ENCODE measurements around the gene METTL16.
"Not testable (repeated sequence)": the region's sequence is repeated elsewhere in the genome, so short reads cannot be mapped to it uniquely, and the experiment has no call there.

Gene METTL16

DNA sequence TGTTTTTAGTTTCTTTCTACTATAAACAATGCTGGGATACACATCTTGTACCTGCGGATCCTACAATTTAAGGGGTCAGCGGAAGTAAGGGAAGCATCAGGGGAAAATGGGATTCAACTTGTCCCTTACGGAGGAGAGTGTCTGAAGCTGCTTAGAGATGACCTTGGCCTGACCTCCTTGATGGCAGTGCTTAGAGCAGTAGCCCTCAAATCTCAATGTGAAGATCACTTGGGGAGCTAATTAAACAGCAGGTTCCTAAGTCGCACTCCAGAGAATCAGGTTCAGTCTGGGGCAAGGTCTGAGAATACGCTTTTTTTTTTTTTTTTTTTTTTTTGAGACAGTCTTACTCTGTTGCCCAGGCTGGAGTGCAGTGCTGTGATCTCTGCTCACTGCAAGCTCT lies 9.6 kb upstream of the METTL16 start:
- TF ChIP-seq ZNF274 (IDR thresholded peaks at IDR 0.05; ENCODE audit: low read depth, low read length), result no peak

GRCh38 chr17:2517539-2517938 lies 5.9 kb upstream of the METTL16 start:
- H3K4me3 ChIP-seq (ENCODE audit: low read length), result no peak overlapping the region
- no peak for TF ChIP-seq ZNF274 (IDR thresholded peaks at IDR 0.05; ENCODE audit: low read depth, low read length)

More for the DNA sequence above, 9.6 kb upstream of the METTL16 start:
- H3K4me3 ChIP-seq (ENCODE audit: low read length), result no peak overlapping the region

DNA sequence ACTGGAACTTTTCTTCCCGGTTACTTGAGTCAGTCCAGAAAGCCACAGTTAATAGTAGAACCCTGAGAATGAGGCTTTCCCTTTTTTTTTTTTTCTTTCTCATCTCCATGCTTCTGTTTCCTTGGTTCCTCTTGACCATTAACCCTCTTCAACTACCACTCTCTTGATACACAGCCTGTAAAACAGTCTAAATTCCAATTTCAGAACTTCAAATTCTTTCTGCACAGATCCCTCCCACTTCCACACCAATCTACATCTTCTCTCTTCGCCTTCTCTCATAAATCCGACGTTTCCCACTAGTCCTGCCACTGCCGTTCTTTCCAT lies 588 bp downstream of the METTL16 start:
- peak overlapping the region; percentile 98 for H3K4me3 ChIP-seq (ENCODE audit: low read length)

DNA sequence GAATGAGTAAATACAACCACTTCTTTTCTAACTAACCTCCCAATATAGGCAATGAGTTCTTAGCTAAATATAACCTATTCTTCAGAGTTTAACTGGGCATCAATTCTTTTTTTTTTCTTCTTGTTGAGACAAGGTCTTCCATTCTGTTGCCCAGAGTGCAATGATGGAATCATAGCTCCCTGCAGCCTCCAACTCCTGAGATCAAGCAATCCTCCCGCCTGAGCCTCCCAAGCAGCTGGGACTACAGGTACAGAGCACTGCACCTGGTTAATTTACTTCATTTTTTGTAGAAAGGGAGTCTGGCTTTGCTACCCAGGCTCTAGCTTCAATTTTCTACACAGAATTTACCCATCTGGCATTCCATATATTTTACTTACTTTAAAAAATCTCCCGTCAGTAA lies 1.1 kb downstream of the METTL16 start:
- H3K4me3 ChIP-seq (ENCODE audit: low read length), result peak overlapping the region; percentile 98
- TF ChIP-seq ZNF274 (IDR thresholded peaks at IDR 0.05; ENCODE audit: low read depth, low read length), result no peak

More for the DNA sequence above, 588 bp downstream of the METTL16 start:
- no peak for TF ChIP-seq ZNF274 (IDR thresholded peaks at IDR 0.05; ENCODE audit: low read depth, low read length)

DNA sequence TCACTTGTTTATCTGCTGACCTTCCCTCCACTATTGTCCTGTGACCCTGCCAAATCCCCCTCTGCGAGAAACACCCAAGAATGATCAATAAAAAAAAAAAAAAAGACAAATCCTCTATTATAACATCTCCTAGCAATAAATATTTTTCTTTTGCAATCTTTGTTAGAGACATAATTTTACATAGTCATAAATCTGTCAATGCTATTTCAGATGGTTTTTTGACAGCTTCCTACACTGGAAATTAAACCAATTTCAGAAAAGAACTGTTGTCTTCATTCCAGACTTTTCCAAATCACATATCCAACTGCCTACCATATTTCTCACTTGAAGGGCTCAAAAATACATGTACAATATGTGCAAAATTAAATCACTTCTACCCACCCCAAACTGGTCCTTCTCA lies 3.7 kb downstream of the METTL16 start:
- no peak for TF ChIP-seq ZNF274 (IDR thresholded peaks at IDR 0.05; ENCODE audit: low read depth, low read length)
- no peak overlapping the region for H3K4me3 ChIP-seq (ENCODE audit: low read length)

GRCh38 chr17:2507015-2507414 lies 4.7 kb downstream of the METTL16 start:
- not testable (repeated sequence) for H3K4me3 ChIP-seq (ENCODE audit: low read length)

- H3K4me3 ChIP-seq (ENCODE audit: low read length), result no peak overlapping the region
- no peak for TF ChIP-seq ZNF274 (IDR thresholded peaks at IDR 0.05; ENCODE audit: low read depth, low read length)
Measured at GRCh38 chr17:2503627-2504026, 8.1 kb downstream of the METTL16 start.

DNA sequence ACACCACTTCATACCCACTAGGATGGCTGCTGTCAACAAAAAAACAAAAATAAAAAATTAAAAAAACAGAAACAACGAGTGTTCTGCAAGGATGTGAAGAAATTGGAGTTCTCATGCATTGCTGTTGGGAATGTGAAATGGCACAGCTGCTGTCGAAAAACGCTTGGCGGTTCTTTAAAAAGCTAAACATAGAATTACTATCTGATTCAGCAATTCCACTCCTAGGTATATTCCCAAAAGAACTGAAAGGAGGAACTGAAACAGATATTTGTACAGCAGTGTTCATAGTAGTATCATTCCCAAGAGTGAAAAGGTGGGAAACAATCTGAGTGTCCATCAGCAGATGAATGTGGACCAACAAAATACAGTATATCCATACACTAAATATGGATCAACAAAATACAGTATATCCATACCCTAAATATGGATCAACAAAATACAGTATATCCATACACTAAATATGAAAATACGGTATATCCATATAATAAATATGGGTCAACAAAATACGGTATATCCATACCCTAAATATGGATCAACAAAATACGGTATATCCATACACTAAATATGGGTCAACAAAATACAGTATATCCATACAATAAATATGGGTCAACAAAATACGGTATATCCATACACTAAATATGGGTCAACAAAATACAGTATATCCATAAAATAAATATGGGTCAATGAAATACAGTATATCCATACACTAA lies 8.7 kb downstream of the METTL16 start:
- H3K4me3 ChIP-seq (ENCODE audit: low read length), result no peak overlapping the region
- TF ChIP-seq ZNF274 (IDR thresholded peaks at IDR 0.05; ENCODE audit: low read depth, low read length), result no peak

- no peak overlapping the region for H3K4me3 ChIP-seq (ENCODE audit: low read length)
- TF ChIP-seq ZNF274 (IDR thresholded peaks at IDR 0.05; ENCODE audit: low read depth, low read length), result no peak
Measured at GRCh38 chr17:2500446-2500845, 11.2 kb downstream of the METTL16 start.

GRCh38 chr17:2489286-2489685 lies 22.4 kb downstream of the METTL16 start:
- H3K4me3 ChIP-seq (ENCODE audit: low read length), result not testable (repeated sequence)

DNA sequence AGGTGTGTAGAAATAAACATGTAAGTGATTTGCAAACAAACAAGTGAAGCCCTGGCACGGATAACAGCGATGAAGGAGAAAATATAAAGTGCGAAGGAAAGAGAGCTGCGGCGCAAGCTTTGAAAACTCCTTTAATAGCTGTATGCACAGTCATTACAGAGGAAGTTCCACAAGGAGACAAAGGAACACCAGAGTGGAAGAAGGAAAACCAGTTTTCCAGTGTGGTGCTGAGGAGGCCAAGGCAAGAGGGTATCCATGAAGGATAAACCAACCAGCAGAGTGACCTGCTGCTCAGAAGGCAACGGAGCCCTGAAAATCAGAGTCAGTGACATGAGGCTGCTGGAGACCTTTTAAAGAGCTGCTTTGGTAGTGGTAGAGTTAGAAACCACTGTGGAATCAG lies 24.4 kb downstream of the METTL16 start:
- H3K4me3 ChIP-seq (ENCODE audit: low read length), result no peak overlapping the region
- TF ChIP-seq ZNF274 (IDR thresholded peaks at IDR 0.05; ENCODE audit: low read depth, low read length), result no peak

GRCh38 chr17:2486709-2487108 lies 25.0 kb downstream of the METTL16 start:
- H3K4me3 ChIP-seq (ENCODE audit: low read length), result not testable (repeated sequence)

- TF ChIP-seq ZNF274 (IDR thresholded peaks at IDR 0.05; ENCODE audit: low read depth, low read length), result no peak
- no peak overlapping the region for H3K4me3 ChIP-seq (ENCODE audit: low read length)
Measured at GRCh38 chr17:2485970-2486369, 25.7 kb downstream of the METTL16 start.

DNA sequence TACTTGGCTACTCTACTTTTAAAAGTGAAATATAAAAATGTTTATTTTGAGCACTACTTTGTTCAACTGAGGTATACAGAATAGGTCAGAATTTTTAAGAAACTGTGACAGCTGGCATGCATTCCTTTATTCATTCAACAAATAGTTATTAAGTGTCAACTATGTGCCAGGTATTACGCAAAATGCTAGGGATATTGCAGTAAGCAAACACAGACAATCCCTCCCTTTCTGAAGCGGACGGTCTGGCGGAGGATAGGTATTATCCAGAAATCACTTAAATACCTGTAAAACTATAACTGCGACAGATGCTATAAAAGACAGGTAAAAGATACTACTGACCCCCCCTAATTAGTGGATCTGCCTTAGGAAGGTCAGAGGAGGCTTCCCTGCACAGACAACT lies 26.1 kb downstream of the METTL16 start:
- TF ChIP-seq ZNF274 (IDR thresholded peaks at IDR 0.05; ENCODE audit: low read depth, low read length), result no peak
- no peak overlapping the region for H3K4me3 ChIP-seq (ENCODE audit: low read length)

DNA sequence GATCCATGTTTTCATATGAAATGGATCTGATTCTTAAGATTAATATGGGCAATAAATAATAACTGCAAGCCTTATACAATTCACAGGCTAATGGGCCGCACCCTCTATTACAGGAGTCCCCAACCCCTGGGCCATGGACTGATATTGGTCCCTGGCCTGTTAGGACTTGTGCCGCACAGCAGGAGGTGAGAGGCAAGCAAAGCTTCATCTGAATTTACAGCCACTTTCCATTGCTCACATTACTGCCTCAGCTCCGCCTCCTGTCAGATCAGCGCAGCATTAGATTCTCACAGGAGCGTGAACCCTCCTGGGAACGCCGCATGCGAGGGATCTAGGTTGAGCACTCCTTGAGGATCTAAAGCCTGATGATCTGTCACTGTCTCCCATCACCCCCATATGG lies 26.8 kb downstream of the METTL16 start:
- no peak for TF ChIP-seq ZNF274 (IDR thresholded peaks at IDR 0.05; ENCODE audit: low read depth, low read length)
- H3K4me3 ChIP-seq (ENCODE audit: low read length), result no peak overlapping the region

- no peak overlapping the region for H3K4me3 ChIP-seq (ENCODE audit: low read length)
- TF ChIP-seq ZNF274 (IDR thresholded peaks at IDR 0.05; ENCODE audit: low read depth, low read length), result no peak
Measured at GRCh38 chr17:2483084-2483483, 28.6 kb downstream of the METTL16 start.

All from GM08714 (cell line).